Kidney (tissue), 14 donors: ENCODE measurements around the gene NRXN2. TPM values are rescaled to one million over a fixed set of nuclear protein-coding genes. Genes with fewer than 3 reads are reported as not detected.

ENCODE experiments used
- DNase-seq, 5 donors: peaks; one replicate each; pipeline ENCODE4 v3.0.0-alpha.2; 2013 to 2020
- FAIRE-seq: peaks from 2 replicates; lab custom pipeline; 2012; peaks lifted over from hg19 to GRCh38; lab: Jason Lieb, UNC
- H3K27ac ChIP-seq, 2 donors: one replicate each; pipeline ENCODE4 v1.7.0; 2013; ENCODE audit warnings: low read depth in 2 of 2, low read length in 2 of 2, inconsistent platforms in 1 of 2
- H3K27me3 ChIP-seq: one replicate; pipeline ENCODE4 v1.7.1; 2013; ENCODE audit warnings: low read length, inconsistent platforms; ENCODE audit not compliant: control insufficient read depth, insufficient read depth
- H3K36me3 ChIP-seq, 3 donors: one replicate each; pipeline versions ENCODE4 v1.7.0 to v1.7.1; 2013; ENCODE audit warnings: low read length in 3 of 3, control low read depth in 1 of 3, inconsistent platforms in 1 of 3; ENCODE audit not compliant: insufficient read depth in 3 of 3, control insufficient read depth in 2 of 3
- H3K4me1 ChIP-seq, 3 donors: one replicate each; pipeline versions ENCODE4 v1.7.0 to v1.7.1; 2013; ENCODE audit warnings: low read length in 3 of 3, inconsistent platforms in 1 of 3, low read depth in 1 of 3; ENCODE audit not compliant: control insufficient read depth in 2 of 3, insufficient read depth in 2 of 3
- H3K4me3 ChIP-seq, 3 donors: one replicate each; pipeline versions ENCODE4 v1.7.0 to v1.8.1; 2013; ENCODE audit warnings: low read length in 3 of 3, control low read depth in 1 of 3, inconsistent platforms in 1 of 3
- H3K9ac ChIP-seq, 3 donors: one replicate each; pipeline versions ENCODE4 v1.7.0 to v1.7.1; 2013; ENCODE audit warnings: low read length in 3 of 3, control low read depth in 1 of 3, inconsistent platforms in 1 of 3
- H3K9me3 ChIP-seq, 3 donors: one replicate each; pipeline versions ENCODE4 v1.7.0 to v1.7.1; 2013; ENCODE audit warnings: low read length in 3 of 3, control low read depth in 1 of 3, inconsistent platforms in 1 of 3; ENCODE audit not compliant: control insufficient read depth in 2 of 3, insufficient read depth in 1 of 3
- intact Hi-C: fragments of 100-400 bp; cut with DNase I; formaldehyde crosslinking; loops from one replicate; pipeline ENCODE4 v1.11.1; 2022
- polyA plus RNA-seq: library from polyadenylated mRNA; stranded (reverse); fragments of 350-450 nt; fragmentation: Illumina TruSeq; extraction: RNeasy Lipid Tissue Mini Kit (QIAGEN cat#74804); gene quantifications from one replicate; pipeline ENCODE4 v1.2.3, GENCODE V29; 2014; ENCODE audit warnings: low read depth, low replicate concordance; ENCODE audit not compliant: insufficient read depth
- total RNA-seq: library from RNA; stranded (reverse); fragmentation: NEBNext Ultra II Directional; extraction: Animal tissue kit (Norgen Biotek cat#: 25700); gene quantifications from one replicate; pipeline ENCODE4 v1.2.1, GENCODE V29; 2021
- TF ChIP-seq, protein P1 (sequence below): IDR thresholded peaks from 3 replicates; pipeline ENCODE4 v1.5.1; 2012; ENCODE audit warnings: mild to moderate bottlenecking, moderate library complexity, borderline replicate concordance; ENCODE audit not compliant: insufficient read depth; ENCODE audit errors: extremely low read depth
- donor health status: control.
- donor health status: control.
- donor health status: control.
- donor health status: control.
- donor health status: control.
- donor health status: DM: yes; HTN: yes; CAD: no.
- donor health status: Normal renal cell carcinoma (clear cell type).

The NRXN2 gene
- total and polyA plus RNA-seq, 2 donors from 2014 or later = 13.3 to 22.0 TPM

DNA sequence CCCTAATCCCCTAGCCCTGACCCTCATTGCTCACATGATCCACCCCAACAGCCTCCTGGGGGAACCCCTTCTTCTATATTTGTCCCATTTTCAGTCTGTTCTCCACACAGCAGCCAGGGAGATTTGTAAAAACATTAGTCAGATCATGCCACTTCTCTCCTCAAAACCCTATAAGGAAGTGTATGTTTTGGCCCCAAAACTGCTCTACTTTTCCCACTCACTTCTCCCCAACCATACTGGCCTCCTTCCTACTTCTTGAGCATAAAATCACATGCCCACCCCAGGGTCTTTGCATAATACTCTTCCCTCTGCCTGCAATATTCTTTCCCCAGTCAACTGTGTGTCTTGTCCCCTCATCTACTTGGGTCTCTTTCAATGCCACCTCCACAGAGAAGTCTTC is 136.6 kb downstream of the NRXN2 start:
- TF ChIP-seq, protein P1, sequence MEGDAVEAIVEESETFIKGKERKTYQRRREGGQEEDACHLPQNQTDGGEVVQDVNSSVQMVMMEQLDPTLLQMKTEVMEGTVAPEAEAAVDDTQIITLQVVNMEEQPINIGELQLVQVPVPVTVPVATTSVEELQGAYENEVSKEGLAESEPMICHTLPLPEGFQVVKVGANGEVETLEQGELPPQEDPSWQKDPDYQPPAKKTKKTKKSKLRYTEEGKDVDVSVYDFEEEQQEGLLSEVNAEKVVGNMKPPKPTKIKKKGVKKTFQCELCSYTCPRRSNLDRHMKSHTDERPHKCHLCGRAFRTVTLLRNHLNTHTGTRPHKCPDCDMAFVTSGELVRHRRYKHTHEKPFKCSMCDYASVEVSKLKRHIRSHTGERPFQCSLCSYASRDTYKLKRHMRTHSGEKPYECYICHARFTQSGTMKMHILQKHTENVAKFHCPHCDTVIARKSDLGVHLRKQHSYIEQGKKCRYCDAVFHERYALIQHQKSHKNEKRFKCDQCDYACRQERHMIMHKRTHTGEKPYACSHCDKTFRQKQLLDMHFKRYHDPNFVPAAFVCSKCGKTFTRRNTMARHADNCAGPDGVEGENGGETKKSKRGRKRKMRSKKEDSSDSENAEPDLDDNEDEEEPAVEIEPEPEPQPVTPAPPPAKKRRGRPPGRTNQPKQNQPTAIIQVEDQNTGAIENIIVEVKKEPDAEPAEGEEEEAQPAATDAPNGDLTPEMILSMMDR = no peak
- no peak overlapping the region for H3K4me3 ChIP-seq
- peaks cover 0 to 8% (median 0%) of the 10 kb centered on the region in 3 donors for H3K9me3 ChIP-seq
- H3K36me3 ChIP-seq = no peaks in the 10 kb centered on the region
- intact Hi-C loops = no loop called here
- FAIRE-seq = no peak
- H3K27ac ChIP-seq = no peak overlapping the region
- H3K27me3 ChIP-seq = no peaks in the 10 kb centered on the region
- H3K9ac ChIP-seq = no peak overlapping the region
- no peak for DNase-seq
- H3K4me1 ChIP-seq = peaks cover 0 to 14% (median 12%) of the 10 kb centered on the region in 3 donors

- H3K9ac ChIP-seq = no peak overlapping the region
- H3K9me3 ChIP-seq = peaks cover 0 to 8% (median 0%) of the 10 kb centered on the region in 3 donors
- intact Hi-C loops = no loop called here
- TF ChIP-seq, protein P1 = no peak
- H3K27ac ChIP-seq = peak overlapping the region in 1 of 2 donors; percentile 47
- no peaks in the 10 kb centered on the region for H3K36me3 ChIP-seq
- H3K27me3 ChIP-seq = no peaks in the 10 kb centered on the region
- no peak overlapping the region for H3K4me3 ChIP-seq
- DNase-seq = peak in 1 of 5 donors; percentile 12
- FAIRE-seq = no peak
- H3K4me1 ChIP-seq = peaks cover 0 to 15% (median 13%) of the 10 kb centered on the region in 3 donors
These were observed 137.8 kb downstream of the NRXN2 start for GRCh38 chr11:64585150-64585549.

DNA sequence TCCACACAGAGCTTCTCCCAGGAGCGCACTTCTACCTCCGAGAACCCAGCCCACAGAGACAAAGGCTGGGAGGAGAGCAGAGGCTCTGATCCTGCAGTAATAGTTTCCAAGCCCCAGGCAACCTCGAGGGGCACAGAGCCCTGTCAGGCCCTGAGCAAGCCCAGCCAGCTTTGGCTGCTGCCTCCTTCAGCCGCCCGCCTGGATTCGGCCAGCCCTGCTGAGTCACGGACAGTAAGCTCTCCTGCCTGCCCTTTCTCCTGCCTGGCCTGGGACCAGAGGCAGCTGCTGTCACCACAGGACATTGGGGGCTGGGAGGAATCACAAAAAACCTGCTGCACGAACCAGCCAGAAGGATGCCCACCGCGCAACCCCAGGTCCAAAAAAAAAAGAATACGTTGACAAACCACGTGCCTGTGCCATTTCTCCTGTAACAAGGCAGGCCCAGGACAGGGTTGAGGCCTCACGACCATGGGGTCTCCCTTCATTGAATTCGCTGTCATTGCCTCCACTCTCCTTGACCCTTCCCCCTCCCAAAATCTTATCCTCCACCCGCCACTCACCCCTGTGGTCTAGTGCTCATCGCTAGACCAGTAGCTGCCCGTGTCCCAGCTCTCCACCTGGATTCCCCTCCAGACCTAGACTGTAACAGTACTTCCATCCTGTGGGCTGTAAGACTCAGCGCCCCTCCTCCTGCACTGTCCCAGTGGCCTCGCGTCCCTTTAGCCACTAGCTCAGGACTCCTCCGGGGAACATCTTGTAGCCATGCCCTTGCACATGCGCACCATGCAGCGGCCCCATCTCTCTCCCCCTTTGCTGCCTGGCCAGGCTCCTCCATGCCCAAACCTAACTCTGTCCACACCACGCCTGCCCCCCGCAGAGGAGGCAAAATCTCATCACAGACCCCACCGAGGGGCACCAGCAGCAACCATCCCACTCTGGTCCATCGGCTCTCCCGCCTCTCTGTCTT is 139.4 kb downstream of the NRXN2 start:
- Histone ChIP-seq H3K27me3 (no peaks in the 10 kb centered on the region), H3K4me3 (no peak overlapping the region), H3K36me3 (no peaks in the 10 kb centered on the region), H3K27ac (no peak overlapping the region), H3K4me1 (peaks cover 0 to 18% (median 14%) of the 10 kb centered on the region in 3 donors), H3K9ac (no peak overlapping the region), H3K9me3 (peaks cover 0 to 4% (median 0%) of the 10 kb centered on the region in 3 donors)
- TF ChIP-seq, protein P1 = no peak
- DNase-seq (peak in 1 of 5 donors; percentile 40), FAIRE-seq (no peak)
- intact Hi-C loops = no loop called here
